ENCODE results near the gene RAB7B. TPM values are rescaled to one million over a fixed set of nuclear protein-coding genes. Genes with fewer than 3 reads are reported as not detected.

RAB7B gene
- total RNA-seq, 2 donors from 2014 or later = 0.57 to 1.2 TPM

GRCh38 chr1:205950280-205950679, 52.9 kb downstream of the RAB7B start:
- no peak for DNase-seq
- TF ChIP-seq CTCF (IDR thresholded peaks at IDR 0.05) = no peak
- H3K4me3 ChIP-seq = no peak overlapping the region
- H3K27ac ChIP-seq = no peak overlapping the region
- no peaks in the 10 kb centered on the region for H3K36me3 ChIP-seq
- no peaks in the 10 kb centered on the region for H3K9me3 ChIP-seq
- H3K4me1 ChIP-seq = no peaks in the 10 kb centered on the region
- intact Hi-C loops (cut with DNase I) = no loop called here
- no peaks in the 10 kb centered on the region for H3K27me3 ChIP-seq
- H3K9ac ChIP-seq (ENCODE audit: low read depth in 2 of 2, low read length in 2 of 2) = no peak overlapping the region

- intact Hi-C loops (cut with DNase I) = no loop called here
- no peak for TF ChIP-seq CTCF (IDR thresholded peaks at IDR 0.05)
- H3K27ac ChIP-seq = no peak overlapping the region
- no peaks in the 10 kb centered on the region for H3K27me3 ChIP-seq
- H3K36me3 ChIP-seq = no peaks in the 10 kb centered on the region
- no peaks in the 10 kb centered on the region for H3K4me1 ChIP-seq
- no peak overlapping the region for H3K9ac ChIP-seq (ENCODE audit: low read depth in 2 of 2, low read length in 2 of 2)
- no peak for DNase-seq
- H3K4me3 ChIP-seq = no peak overlapping the region
- no peaks in the 10 kb centered on the region for H3K9me3 ChIP-seq
These were observed 53.4 kb downstream of the RAB7B start for GRCh38 chr1:205949753-205950152.

- intact Hi-C loops (cut with DNase I) = no loop called here
- DNase-seq = no peak
- H3K27ac ChIP-seq = no peak overlapping the region
- no peak overlapping the region for H3K4me3 ChIP-seq
- H3K36me3 ChIP-seq = no peaks in the 10 kb centered on the region
- H3K27me3 ChIP-seq = no peaks in the 10 kb centered on the region
- no peak overlapping the region for H3K9ac ChIP-seq (ENCODE audit: low read depth in 2 of 2, low read length in 2 of 2)
- no peaks in the 10 kb centered on the region for H3K4me1 ChIP-seq
- H3K9me3 ChIP-seq = no peaks in the 10 kb centered on the region
- TF ChIP-seq CTCF (IDR thresholded peaks at IDR 0.05) = no peak
These were observed 54.3 kb downstream of the RAB7B start for GRCh38 chr1:205948886-205949285.

- no peaks in the 10 kb centered on the region for H3K36me3 ChIP-seq
- TF ChIP-seq CTCF (IDR thresholded peaks at IDR 0.05) = no peak
- no peaks in the 10 kb centered on the region for H3K4me1 ChIP-seq
- H3K4me3 ChIP-seq = no peak overlapping the region
- H3K9me3 ChIP-seq = no peaks in the 10 kb centered on the region
- no peak overlapping the region for H3K27ac ChIP-seq
- intact Hi-C loops (cut with DNase I) = no loop called here
- DNase-seq = no peak
- H3K27me3 ChIP-seq = no peaks in the 10 kb centered on the region
- no peak overlapping the region for H3K9ac ChIP-seq (ENCODE audit: low read depth in 2 of 2, low read length in 2 of 2)
These were observed 55.2 kb downstream of the RAB7B start for GRCh38 chr1:205948039-205948438.

GRCh38 chr1:205947024-205947423, 56.2 kb downstream of the RAB7B start:
- intact Hi-C loops (cut with DNase I) = no loop called here
- DNase-seq = no peak
- TF ChIP-seq CTCF (IDR thresholded peaks at IDR 0.05) = no peak
- Histone ChIP-seq H3K27me3 (no peaks in the 10 kb centered on the region), H3K4me3 (no peak overlapping the region), H3K4me1 (no peaks in the 10 kb centered on the region), H3K27ac (no peak overlapping the region), H3K9me3 (no peaks in the 10 kb centered on the region), H3K36me3 (no peaks in the 10 kb centered on the region), H3K9ac (ENCODE audit: low read depth in 2 of 2, low read length in 2 of 2) (no peak overlapping the region)

- H3K36me3 ChIP-seq = no peaks in the 10 kb centered on the region
- no peaks in the 10 kb centered on the region for H3K9me3 ChIP-seq
- H3K27me3 ChIP-seq = no peaks in the 10 kb centered on the region
- intact Hi-C loops (cut with DNase I) = no loop called here
- no peaks in the 10 kb centered on the region for H3K4me1 ChIP-seq
- TF ChIP-seq CTCF (IDR thresholded peaks at IDR 0.05) = no peak
- no peak overlapping the region for H3K4me3 ChIP-seq
- no peak for DNase-seq
- H3K9ac ChIP-seq (ENCODE audit: low read depth in 2 of 2, low read length in 2 of 2) = no peak overlapping the region
- H3K27ac ChIP-seq = no peak overlapping the region
These were observed 58.1 kb downstream of the RAB7B start for GRCh38 chr1:205945069-205945468.

Measured in colonic mucosa (tissue), 4 donors.